Type B pancreatic cell (in vitro differentiated cells): ENCODE measurements around the gene STYX. TPM values are rescaled to one million over a fixed set of nuclear protein-coding genes. Genes with fewer than 3 reads are reported as not detected.
A peak's percentile ranks its signal among the peaks of the same experiment; 100 is the strongest.

Experiments used
- DNase-seq: peaks from one replicate; pipeline ENCODE4 v3.0.0; 2021; ENCODE audit warnings: mixed read lengths; ENCODE audit not compliant: unreplicated experiment; ENCODE audit errors: extremely low spot score
- H3K27ac Mint-ChIP-seq: 2 replicates; pipeline ENCODE4 v1.8.0; 2021; ENCODE audit warnings: mild to moderate bottlenecking, mixed read lengths
- H3K27me3 Mint-ChIP-seq: 2 replicates; pipeline ENCODE4 v1.8.0; 2021; ENCODE audit warnings: mixed read lengths
- H3K36me3 Mint-ChIP-seq: 2 replicates; pipeline ENCODE4 v1.8.0; 2021; ENCODE audit warnings: mixed read lengths
- H3K4me1 Mint-ChIP-seq: one replicate; pipeline ENCODE4 v1.8.0; 2021; ENCODE audit warnings: mixed read lengths; ENCODE audit not compliant: unreplicated experiment
- H3K4me3 Mint-ChIP-seq: 2 replicates; pipeline ENCODE4 v1.8.0; 2021; ENCODE audit warnings: mild to moderate bottlenecking, mixed read lengths
- H3K9me3 Mint-ChIP-seq: 2 replicates; pipeline ENCODE4 v1.8.0; 2021; ENCODE audit warnings: mixed read lengths
- total RNA-seq: library from RNA; stranded (reverse); gene quantifications from 2 replicates; pipeline ENCODE4 v1.2.1, GENCODE V29; 2021; ENCODE audit warnings: low replicate concordance
- TF ChIP-seq, protein P1 (sequence below): fragments of 200-600 bp; sonication (generic); conservative IDR thresholded peaks from 2 replicates; pipeline ENCODE4 v1.5.0; 2021; ENCODE audit warnings: antibody characterized with exemption, mild to moderate bottlenecking

Gene STYX
- total RNA-seq, 1 donor from 2014 or later, result 11.0 TPM

DNA sequence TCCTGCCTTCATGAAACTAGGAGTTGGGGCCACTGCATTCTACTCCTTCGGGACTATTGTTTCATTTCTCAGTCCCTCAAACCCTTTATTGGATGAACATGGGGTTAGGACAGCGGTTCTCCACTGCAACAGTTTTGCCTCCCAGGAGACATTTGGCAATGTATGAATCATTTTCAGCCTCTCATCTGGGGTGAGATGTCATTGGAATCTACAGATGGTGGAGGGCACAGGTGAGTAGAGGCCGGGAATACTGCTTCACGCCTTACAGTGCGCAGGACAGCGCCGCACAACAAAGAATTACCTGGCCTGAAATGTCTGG lies 62.1 kb downstream of the STYX start:
- peaks cover 21% of the 10 kb centered on the region for H3K4me1 Mint-ChIP-seq
- peak overlapping the region; percentile 96 for H3K4me3 Mint-ChIP-seq
- no peak for DNase-seq
- H3K27ac Mint-ChIP-seq, result peak overlapping the region; percentile 97
- H3K27me3 Mint-ChIP-seq, result no peaks in the 10 kb centered on the region
- H3K36me3 Mint-ChIP-seq, result peaks cover 2% of the 10 kb centered on the region
- TF ChIP-seq, protein P1, sequence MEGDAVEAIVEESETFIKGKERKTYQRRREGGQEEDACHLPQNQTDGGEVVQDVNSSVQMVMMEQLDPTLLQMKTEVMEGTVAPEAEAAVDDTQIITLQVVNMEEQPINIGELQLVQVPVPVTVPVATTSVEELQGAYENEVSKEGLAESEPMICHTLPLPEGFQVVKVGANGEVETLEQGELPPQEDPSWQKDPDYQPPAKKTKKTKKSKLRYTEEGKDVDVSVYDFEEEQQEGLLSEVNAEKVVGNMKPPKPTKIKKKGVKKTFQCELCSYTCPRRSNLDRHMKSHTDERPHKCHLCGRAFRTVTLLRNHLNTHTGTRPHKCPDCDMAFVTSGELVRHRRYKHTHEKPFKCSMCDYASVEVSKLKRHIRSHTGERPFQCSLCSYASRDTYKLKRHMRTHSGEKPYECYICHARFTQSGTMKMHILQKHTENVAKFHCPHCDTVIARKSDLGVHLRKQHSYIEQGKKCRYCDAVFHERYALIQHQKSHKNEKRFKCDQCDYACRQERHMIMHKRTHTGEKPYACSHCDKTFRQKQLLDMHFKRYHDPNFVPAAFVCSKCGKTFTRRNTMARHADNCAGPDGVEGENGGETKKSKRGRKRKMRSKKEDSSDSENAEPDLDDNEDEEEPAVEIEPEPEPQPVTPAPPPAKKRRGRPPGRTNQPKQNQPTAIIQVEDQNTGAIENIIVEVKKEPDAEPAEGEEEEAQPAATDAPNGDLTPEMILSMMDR, result no peak
- no peaks in the 10 kb centered on the region for H3K9me3 Mint-ChIP-seq

DNA sequence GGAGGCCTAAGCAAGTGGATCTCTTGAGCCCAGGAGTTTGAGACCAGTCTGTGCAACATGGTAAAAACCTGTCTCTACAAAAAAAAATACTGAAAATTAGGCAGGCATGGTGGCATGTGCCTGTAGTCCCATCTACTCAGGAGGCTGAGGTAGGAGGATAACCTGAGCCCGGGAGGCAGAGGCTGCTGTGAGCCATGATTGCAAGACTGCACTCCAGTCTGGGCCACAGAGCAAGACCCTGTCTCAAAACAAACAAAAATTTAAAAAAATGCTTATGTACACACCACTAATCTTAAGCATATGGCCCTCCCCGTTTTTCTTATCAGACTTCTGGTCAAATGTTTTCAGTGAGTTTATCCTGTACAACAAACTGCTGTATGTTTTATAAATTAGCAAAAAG lies 63.1 kb downstream of the STYX start:
- TF ChIP-seq, protein P1, result no peak
- H3K27ac Mint-ChIP-seq, result no peak overlapping the region
- peak overlapping the region; percentile 20 for H3K4me3 Mint-ChIP-seq
- H3K9me3 Mint-ChIP-seq, result no peaks in the 10 kb centered on the region
- H3K4me1 Mint-ChIP-seq, result peaks cover 17% of the 10 kb centered on the region
- H3K36me3 Mint-ChIP-seq, result no peaks in the 10 kb centered on the region
- DNase-seq, result no peak
- H3K27me3 Mint-ChIP-seq, result no peaks in the 10 kb centered on the region

DNA sequence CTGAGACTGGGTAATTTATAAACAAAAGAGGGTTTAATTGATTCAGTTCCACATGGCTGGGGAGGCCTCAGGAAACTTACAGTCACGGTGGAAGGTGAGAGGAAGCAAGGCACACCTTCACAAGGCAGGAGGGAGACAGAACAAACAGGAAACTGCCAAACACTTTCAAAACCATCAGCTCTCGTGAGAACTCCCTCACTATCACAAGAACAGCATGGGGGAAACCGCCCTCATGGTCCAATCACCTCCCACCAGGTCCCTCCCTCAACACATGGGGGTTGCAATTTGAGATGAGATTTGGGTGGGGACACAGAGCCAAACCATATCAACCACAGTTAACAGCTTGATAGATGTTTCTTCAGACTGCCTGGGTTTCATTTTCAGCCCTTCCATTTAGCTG lies 67.7 kb downstream of the STYX start:
- Mint-ChIP-seq H3K36me3 (no peaks in the 10 kb centered on the region), H3K9me3 (no peaks in the 10 kb centered on the region), H3K27ac (no peak overlapping the region), H3K4me3 (no peak overlapping the region), H3K4me1 (no peaks in the 10 kb centered on the region), H3K27me3 (no peaks in the 10 kb centered on the region)
- TF ChIP-seq, protein P1, result no peak
- no peak for DNase-seq

DNA sequence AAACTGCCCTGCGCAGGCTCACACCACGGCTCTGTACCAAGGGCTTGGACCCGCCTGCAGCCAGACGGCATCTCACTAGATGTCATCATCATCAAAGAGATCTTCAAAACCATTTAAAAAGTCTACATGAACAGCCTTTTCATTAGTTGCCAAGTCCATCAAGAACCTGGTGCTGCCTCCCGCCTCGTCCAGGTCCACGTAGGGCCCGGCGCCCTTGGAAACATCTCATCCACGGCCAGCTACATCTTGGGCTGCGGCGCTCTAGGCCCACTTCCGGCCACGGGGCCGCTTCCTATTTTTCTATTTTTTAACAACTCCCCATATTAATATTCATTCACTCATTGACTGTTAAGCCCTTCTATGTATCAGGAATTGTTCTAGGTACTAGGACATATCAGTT lies 68.9 kb downstream of the STYX start:
- no peaks in the 10 kb centered on the region for H3K9me3 Mint-ChIP-seq
- no peaks in the 10 kb centered on the region for H3K27me3 Mint-ChIP-seq

DNA sequence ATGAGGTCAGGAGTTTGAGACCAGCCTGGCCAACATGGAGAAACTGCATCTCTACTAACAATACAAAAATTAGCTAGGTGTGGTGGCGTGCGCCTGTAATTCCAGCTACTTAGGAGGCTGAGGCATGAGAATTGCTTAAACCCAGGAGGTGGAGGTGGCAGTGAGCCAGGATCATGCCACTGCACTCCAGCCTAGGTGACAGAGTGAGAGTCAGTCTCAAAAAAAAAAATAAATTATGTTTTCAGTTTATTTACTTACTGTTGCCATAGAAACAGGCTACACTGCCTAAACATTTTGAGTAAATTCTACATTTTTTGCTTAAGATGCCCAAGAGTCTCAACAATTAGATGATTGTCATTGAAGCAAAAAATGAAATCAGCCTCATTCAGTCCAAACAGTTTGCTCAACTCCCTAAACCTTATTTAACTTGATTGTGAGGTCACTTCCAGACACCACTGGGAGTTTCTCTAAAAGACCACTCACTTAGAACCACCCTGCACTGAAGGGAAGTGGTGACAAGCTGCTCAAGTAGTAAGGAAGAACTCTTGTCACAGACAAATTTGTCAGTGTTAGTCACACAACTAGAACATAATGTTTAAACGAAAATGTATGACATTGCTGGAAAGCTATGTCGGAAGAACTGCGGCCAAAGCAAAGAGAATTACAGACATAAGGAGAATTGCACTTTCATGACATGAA lies 71.2 kb downstream of the STYX start:
- TF ChIP-seq, protein P1, result no peak
- Mint-ChIP-seq H3K36me3 (no peaks in the 10 kb centered on the region), H3K9me3 (no peaks in the 10 kb centered on the region), H3K27me3 (no peaks in the 10 kb centered on the region), H3K4me3 (no peak overlapping the region), H3K27ac (no peak overlapping the region), H3K4me1 (no peaks in the 10 kb centered on the region)
- no peak for DNase-seq

More for the DNA sequence above, 68.9 kb downstream of the STYX start:
- H3K36me3 Mint-ChIP-seq, result no peaks in the 10 kb centered on the region
- DNase-seq, result no peak
- no peaks in the 10 kb centered on the region for H3K4me1 Mint-ChIP-seq
- TF ChIP-seq, protein P1, result no peak
- H3K27ac Mint-ChIP-seq, result no peak overlapping the region
- no peak overlapping the region for H3K4me3 Mint-ChIP-seq

DNA sequence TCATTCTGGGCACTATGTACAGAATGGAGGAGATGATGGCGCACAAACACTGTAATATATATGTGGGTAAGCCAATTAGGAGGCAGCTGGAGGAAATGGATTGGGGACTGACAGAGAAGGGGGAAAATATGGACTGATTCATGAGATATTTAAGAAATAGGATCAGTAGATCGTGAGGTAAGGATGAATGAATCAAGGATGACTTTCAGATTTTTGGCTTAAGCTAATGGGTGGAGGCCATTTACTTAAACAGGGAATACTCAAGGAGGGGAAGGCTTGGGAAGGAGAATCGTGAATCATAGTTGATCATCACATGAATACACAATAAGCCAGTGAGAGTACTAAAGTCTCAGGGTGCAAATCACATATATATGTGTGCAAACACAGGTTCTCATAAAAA lies 72.6 kb downstream of the STYX start:
- Mint-ChIP-seq H3K27ac (no peak overlapping the region), H3K4me3 (no peak overlapping the region), H3K27me3 (no peaks in the 10 kb centered on the region), H3K4me1 (no peaks in the 10 kb centered on the region), H3K9me3 (no peaks in the 10 kb centered on the region), H3K36me3 (no peaks in the 10 kb centered on the region)
- no peak for DNase-seq
- TF ChIP-seq, protein P1, result no peak
